Right renal pelvis (tissue), 4 donors: ENCODE data around the gene SPDYE4. TPM values are rescaled to one million over a fixed set of nuclear protein-coding genes. Genes with fewer than 3 reads are reported as not detected.
A peak's percentile ranks its signal among the peaks of the same experiment; 100 is the strongest.

Experiments
- DNase-seq, 4 donors: peaks; one replicate each; pipeline ENCODE4 v3.0.0-alpha.2; 2013; ENCODE audit warnings: low read depth in 4 of 4, low spot score in 3 of 4, missing footprints in 1 of 4
- polyA plus RNA-seq, 4 donors: library from polyadenylated mRNA; unstranded; fragments of 120-200 nt; gene quantifications; one replicate each; pipeline ENCODE4 v1.2.1, GENCODE V29; 2013; ENCODE audit not compliant: insufficient read length in 4 of 4

Gene SPDYE4
- polyA plus RNA-seq, 4 donors = 0.18 to 0.30 TPM; not detected in 2

- DNase-seq = no peak
These were observed 44.5 kb downstream of the SPDYE4 start for GRCh38 chr17:8713878-8714277.

GRCh38 chr17:8713315-8713714 is 45.0 kb downstream of the SPDYE4 start:
- DNase-seq = no peak

- no peak for DNase-seq
These were observed 45.6 kb downstream of the SPDYE4 start for GRCh38 chr17:8712698-8713097.

DNA sequence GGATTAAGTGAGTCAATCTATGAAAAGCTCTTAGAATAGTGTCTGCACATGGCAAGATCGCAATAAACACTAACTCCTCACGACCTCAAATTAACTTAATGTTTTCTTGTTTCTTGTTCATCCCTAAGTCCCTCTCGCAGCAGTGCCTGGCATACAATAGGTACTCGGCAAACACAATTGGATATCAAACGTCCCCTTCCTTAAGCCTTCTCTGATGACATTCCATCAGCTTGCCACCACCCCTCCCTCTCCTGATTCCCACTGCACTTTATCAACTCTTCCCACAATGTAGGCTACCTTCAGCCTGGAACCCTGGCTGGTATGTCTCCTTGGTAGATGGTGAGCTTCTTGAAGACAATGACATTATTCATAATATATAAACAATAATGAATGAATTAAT is 47.1 kb downstream of the SPDYE4 start:
- DNase-seq = no peak

DNA sequence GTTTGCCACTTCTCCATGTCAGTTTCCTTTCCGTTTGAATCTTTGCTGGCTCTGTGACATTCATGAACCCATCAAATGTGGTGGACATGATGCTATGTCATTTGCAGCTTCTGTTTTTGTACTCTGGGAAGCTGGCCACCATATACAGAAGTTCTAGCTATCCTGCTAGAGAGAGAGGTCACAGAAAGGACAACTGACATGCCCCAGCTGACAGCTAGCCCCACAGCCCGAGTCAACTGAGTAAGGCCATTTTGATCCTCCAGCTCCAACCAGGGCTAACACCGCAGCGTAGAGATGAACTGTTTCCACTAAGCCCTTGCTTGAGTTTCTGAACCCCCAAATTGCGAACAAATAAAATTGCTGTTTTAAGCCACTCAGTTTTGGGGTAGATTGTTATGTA is 47.5 kb downstream of the SPDYE4 start:
- DNase-seq = no peak

DNA sequence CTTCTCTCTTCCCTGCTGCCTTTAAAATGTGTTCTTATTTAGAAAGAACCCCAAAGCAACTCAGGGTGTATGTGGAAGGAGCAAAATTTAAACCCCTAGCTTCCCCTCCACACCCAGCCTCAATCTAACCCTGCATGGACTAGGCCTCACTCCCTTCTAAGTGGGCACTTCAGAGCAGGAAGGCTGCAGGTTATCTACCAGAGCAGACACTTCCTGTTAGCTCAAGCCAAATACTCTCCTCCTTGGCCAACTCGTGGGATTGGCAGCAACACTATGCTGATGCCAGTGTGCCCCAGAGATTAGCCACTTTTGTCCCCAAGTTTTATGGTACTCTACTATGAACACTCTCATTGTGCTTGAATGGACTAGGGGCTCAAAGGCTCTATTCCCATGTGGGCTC is 49.3 kb downstream of the SPDYE4 start:
- DNase-seq = no peak

- peak in 2 of 4 donors; percentile 48 to 52 for DNase-seq
These were observed 50.3 kb downstream of the SPDYE4 start for GRCh38 chr17:8708025-8708461.

DNA sequence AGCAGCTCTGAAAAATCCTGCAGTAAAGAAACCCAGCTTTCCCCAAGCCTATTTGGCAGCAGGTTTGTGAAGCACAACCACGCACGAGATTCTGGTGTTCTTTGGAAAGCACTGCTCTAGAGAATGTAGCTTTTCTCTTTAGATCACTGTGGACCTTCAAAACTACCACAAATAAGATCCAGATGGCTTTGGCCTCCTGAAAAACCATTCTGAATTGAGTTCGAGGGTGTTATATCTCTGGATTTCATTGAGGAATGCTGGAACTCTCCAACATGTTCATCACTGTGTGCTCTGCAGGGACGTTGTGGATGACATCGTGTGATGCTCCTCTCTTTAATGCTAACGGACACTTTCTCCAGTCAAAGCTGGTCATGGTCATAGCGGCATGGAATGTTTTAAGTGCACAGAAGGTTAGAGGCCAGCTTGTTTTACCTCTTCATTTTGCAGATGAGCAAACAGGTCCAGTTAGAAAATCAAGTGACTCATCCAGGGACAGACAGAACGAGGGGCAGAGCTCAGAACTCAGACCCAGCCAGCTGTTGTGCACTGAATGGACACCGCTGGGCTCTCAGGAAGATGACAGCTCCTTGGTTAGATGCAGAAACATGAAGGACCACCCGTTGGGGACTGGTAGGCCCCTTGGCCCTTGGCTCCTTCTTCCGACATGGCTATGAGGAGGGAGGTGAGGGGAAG is 50.9 kb downstream of the SPDYE4 start:
- no peak for DNase-seq

DNA sequence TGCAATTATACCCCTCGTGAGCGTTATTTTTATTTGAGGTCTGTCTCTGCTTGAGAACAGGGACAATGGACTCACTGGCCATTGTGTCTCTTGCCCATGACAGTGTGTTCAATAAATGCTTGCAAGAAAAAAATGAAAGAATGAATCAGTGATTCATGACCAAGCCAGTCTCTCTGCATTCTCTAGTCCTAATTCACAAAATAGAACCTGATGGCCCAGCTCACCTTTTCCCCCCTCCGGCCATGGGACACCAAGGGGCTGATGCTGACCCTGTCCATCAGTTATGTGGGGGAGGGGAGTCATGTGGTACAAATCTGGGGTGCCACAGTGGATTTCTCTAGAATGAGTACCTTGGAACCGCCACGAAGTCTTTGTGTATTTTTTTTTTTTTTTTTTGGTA is 51.9 kb downstream of the SPDYE4 start:
- no peak for DNase-seq

- DNase-seq = no peak
These were observed 52.9 kb downstream of the SPDYE4 start for GRCh38 chr17:8705427-8705826.

DNA sequence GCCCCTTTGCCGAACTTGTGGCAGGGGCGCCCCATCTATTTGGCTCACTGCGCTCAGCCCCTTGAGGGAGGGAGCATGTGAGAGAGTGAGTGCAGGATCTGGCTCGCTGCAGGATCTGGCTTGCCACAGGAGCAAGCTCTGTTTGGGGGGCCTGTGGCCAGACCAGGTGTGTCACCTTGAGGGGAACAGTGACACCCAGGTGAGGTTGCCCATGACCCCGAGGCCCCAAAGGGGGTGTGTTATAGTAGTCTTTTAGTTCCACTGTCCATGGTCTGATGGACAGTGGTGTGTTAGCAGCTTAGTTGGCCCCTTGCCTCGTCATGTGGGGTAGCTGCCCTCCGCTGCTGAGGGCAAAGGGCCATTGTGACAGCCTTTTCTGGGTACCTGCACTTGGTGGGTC is 55.3 kb downstream of the SPDYE4 start:
- DNase-seq = no peak

GRCh38 chr17:8701754-8702153 is 56.6 kb downstream of the SPDYE4 start:
- no peak for DNase-seq

- no peak for DNase-seq
These were observed 57.1 kb downstream of the SPDYE4 start for GRCh38 chr17:8701221-8701620.

Other genes with a start within 250 kb of the SPDYE4 start
- 100 to 1,000 TPM; 236 to 271 (median 255) TPM for gene MYH10, start 127.8 kb downstream of the SPDYE4 start, polyA plus RNA-seq
- under 1 TPM; 0.20 to 0.47 (median 0.35) TPM for gene CCDC42, start 13.7 kb downstream of the SPDYE4 start, polyA plus RNA-seq
- gene MFSD6L, start 40.8 kb upstream of the SPDYE4 start, polyA plus RNA-seq = 1 to 10 TPM; 3.8 to 4.2 (median 4.0) TPM
- gene PIK3R6, start 109.1 kb upstream of the SPDYE4 start, polyA plus RNA-seq = 1 to 10 TPM in 3 of 4 donors, under 1 TPM in 1; 0.97 to 1.8 (median 1.4) TPM
- gene PIK3R5, start 207.2 kb upstream of the SPDYE4 start, polyA plus RNA-seq = 1 to 10 TPM in 1 of 4 donors, under 1 TPM in 3; 0.65 to 1.4 (median 0.87) TPM